GM12878 (cell line): ENCODE results near the gene ALDH6A1. TPM values are rescaled to one million over a fixed set of nuclear protein-coding genes. Genes with fewer than 3 reads are reported as not detected.
A peak's percentile ranks its signal among the peaks of the same experiment; 100 is the strongest.

Experiments used
- ATAC-seq: fragments of 200-7000 bp; cut with Tn5 transposase; 3 replicates; pipeline ENCODE4 v1.9.1; 2020; ENCODE audit warnings: mild to moderate bottlenecking, moderate library complexity
- BruUV-seq: library from RNA; stranded (reverse); fragments of 400-500 nt; replicated peaks from 2 replicates; lab custom pipeline; 2021; lab: Mats Ljungman, UMichigan
- CTCF ChIA-PET: fragments of 300-600 bp; sonication (Branson Sonifier 250); formaldehyde crosslinking; extraction: SDS; loops from one replicate; lab custom pipeline; 2021; ENCODE audit warnings: inconsistent platforms; lab: Yijun Ruan, JAX
- POLR2A ChIA-PET: fragments of 350-600 bp; formaldehyde crosslinking; extraction: SDS; loops from one replicate; lab custom pipeline; 2021; ENCODE audit warnings: inconsistent platforms; lab: Charles Lee
- RAD21 ChIA-PET: fragments of 300-600 bp; sonication (Branson Sonifier 250); formaldehyde crosslinking; loops from one replicate; lab custom pipeline; 2023; ENCODE audit warnings: antibody characterized with exemption; ENCODE audit not compliant: unreplicated experiment; lab: Charles Lee
- SMC1A ChIA-PET: fragments of 300-600 bp; sonication (Branson Sonifier 250); formaldehyde crosslinking; loops from one replicate; lab custom pipeline; 2023; ENCODE audit not compliant: unreplicated experiment, uncharacterized antibody; lab: Charles Lee
- DNase-seq: peaks from one replicate; pipeline ENCODE4 v3.0.0-alpha.2; 2011; ENCODE audit warnings: low read depth, low spot score
- FAIRE-seq: peaks from 3 replicates; lab custom pipeline; 2011; peaks lifted over from hg19 to GRCh38; lab: Jason Lieb, UNC
- H2AFZ ChIP-seq: 2 replicates; pipeline ENCODE4 v1.6.0; 2011; ENCODE audit warnings: low read depth, low read length, control low read depth; ENCODE audit not compliant: control insufficient read depth
- H3K27ac ChIP-seq: 2 replicates; pipeline ENCODE4 v1.5.1; 2011; ENCODE audit warnings: control low read depth; ENCODE audit not compliant: control insufficient read depth, insufficient read depth
- H3K27me3 ChIP-seq, 2 experiments: replicated peaks in 1 of 2; 2 replicates each; pipeline versions ENCODE4 v1.6.0 to v1.6.1; 2011; ENCODE audit warnings: low read length in 1 of 2; ENCODE audit not compliant: control insufficient read depth in 2 of 2, insufficient read depth in 2 of 2
- H3K36me3 ChIP-seq, 2 experiments: 2 replicates each; pipeline ENCODE4 v1.5.1; 2011; ENCODE audit warnings: low read length in 1 of 2; ENCODE audit not compliant: control insufficient read depth in 2 of 2, insufficient read depth in 2 of 2
- H3K4me1 ChIP-seq: 2 replicates; pipeline ENCODE4 v1.6.1; 2011; ENCODE audit warnings: mild to moderate bottlenecking, low read length, moderate library complexity, mixed read lengths; ENCODE audit not compliant: control insufficient read depth, insufficient read depth
- H3K4me2 ChIP-seq: 2 replicates; pipeline ENCODE4 v1.6.0; 2011; ENCODE audit warnings: control low read depth; ENCODE audit not compliant: control insufficient read depth, insufficient read depth
- H3K4me3 ChIP-seq: fragments of 200-600 bp; sonication (generic); 2 replicates; pipeline ENCODE4 v1.5.1; 2016
- H3K79me2 ChIP-seq: 2 replicates; pipeline ENCODE4 v1.6.0; 2011; ENCODE audit warnings: low read length; ENCODE audit not compliant: control insufficient read depth, insufficient read depth
- H3K9ac ChIP-seq: 2 replicates; pipeline ENCODE4 v1.8.0; 2011; ENCODE audit warnings: low read length, control low read depth, mixed read lengths; ENCODE audit not compliant: control insufficient read depth, insufficient read depth
- H3K9me3 ChIP-seq: replicated peaks from 3 replicates; pipeline ENCODE4 v1.5.1; 2011; ENCODE audit warnings: mild to moderate bottlenecking, low read length; ENCODE audit not compliant: control insufficient read depth, insufficient read depth
- H4K20me1 ChIP-seq: 2 replicates; pipeline ENCODE4 v1.6.0; 2011; ENCODE audit not compliant: control insufficient read depth, insufficient read depth
- BACH1 ChIP-seq: fragments of 450-650 bp; IDR thresholded peaks from 2 replicates; pipeline ENCODE4 v1.6.1; 2017; ENCODE audit warnings: mild to moderate bottlenecking, borderline replicate concordance
- BHLHE40 ChIP-seq, 2 experiments: fragments of 450-650 bp in 1 of 2; IDR thresholded peaks; 2 replicates each; pipeline ENCODE4 v1.6.1; 2011 to 2017; ENCODE audit warnings: low read depth in 2 of 2, borderline replicate concordance in 1 of 2, improper control_type of control experiment in 1 of 2, low read length in 1 of 2, mild to moderate bottlenecking in 1 of 2
- CBX3 ChIP-seq: fragments of 200-600 bp; sonication (generic); IDR thresholded peaks from 2 replicates; pipeline ENCODE4 v1.6.1; 2016; ENCODE audit warnings: low read depth, borderline replicate concordance
- DPF2 ChIP-seq: fragments of 450-650 bp; IDR thresholded peaks from 2 replicates; pipeline ENCODE4 v1.6.1; 2017; ENCODE audit warnings: mild to moderate bottlenecking
- FOXM1 ChIP-seq: IDR thresholded peaks from 2 replicates; pipeline ENCODE4 v1.6.1; 2012; ENCODE audit warnings: low read depth, mild to moderate bottlenecking, inconsistent platforms, low read length, moderate library complexity
- HCFC1 ChIP-seq: fragments of 150-350 bp; IDR thresholded peaks from 2 replicates; pipeline ENCODE4 v1.6.1; 2014; ENCODE audit warnings: low read length
- HDAC2 ChIP-seq: fragments of 200-600 bp; sonication (generic); IDR thresholded peaks from 2 replicates; pipeline ENCODE4 v1.6.1; 2017
- HDAC6 ChIP-seq: fragments of 200-600 bp; sonication (generic); IDR thresholded peaks from one replicate; pipeline ENCODE4 v1.8.0; 2017; ENCODE audit warnings: antibody characterized with exemption; ENCODE audit not compliant: unreplicated experiment
- MTA2 ChIP-seq: fragments of 450-650 bp; IDR thresholded peaks from 2 replicates; pipeline ENCODE4 v1.6.1; 2016; ENCODE audit warnings: low read depth, mild to moderate bottlenecking, moderate library complexity
- MTA3 ChIP-seq: IDR thresholded peaks from 2 replicates; pipeline ENCODE4 v1.6.1; 2012; ENCODE audit warnings: low read length, inconsistent platforms, borderline replicate concordance
- RB1 ChIP-seq: fragments of 450-650 bp; formaldehyde crosslinking; IDR thresholded peaks from 2 replicates; pipeline ENCODE4 v1.6.1; 2017; ENCODE audit warnings: mild to moderate bottlenecking, borderline replicate concordance
- RUNX3 ChIP-seq: IDR thresholded peaks from 2 replicates; pipeline ENCODE4 v1.6.1; 2012; ENCODE audit warnings: low read length, inconsistent platforms
- SUPT20H ChIP-seq: IDR thresholded peaks from 2 replicates; pipeline ENCODE4 v1.6.1; 2011; ENCODE audit warnings: low read depth, mild to moderate bottlenecking, low read length, moderate library complexity, borderline replicate concordance; ENCODE audit not compliant: control insufficient read depth
- TAF1 ChIP-seq: IDR thresholded peaks from 2 replicates; pipeline ENCODE4 v1.6.1; 2011; ENCODE audit warnings: mild to moderate bottlenecking, low read depth, low read length, borderline replicate concordance
- WGBS: methylation state at CpG from one replicate; pipeline ENCODE4 v1.1.6; 2016; ENCODE audit warnings: low lambda C conversion rate; ENCODE audit not compliant: insufficient replicate concordance, insufficient coverage; ENCODE audit errors: missing lambda C conversion rate; 5-methylcytosine and 5-hydroxymethylcytosine counted together
- in situ Hi-C: fragments of 300-500 bp; cut with MboI; formaldehyde crosslinking; loops from 9 replicates; pipeline ENCODE4 v1.14.3; 2018; ENCODE audit warnings: mixed read lengths
- intact Hi-C: fragments of 100-400 bp; cut with micrococcal nuclease; formaldehyde crosslinking; loops from one replicate; pipeline ENCODE4 v1.14.2; 2022; ENCODE audit not compliant: unreplicated experiment
- polyA plus RNA-seq, 11 experiments: library from polyadenylated mRNA; depleted of rRNA in 4 of 11; unstranded in 6 of 11; stranded (reverse) in 5 of 11; fragments of >200 nt; fragmentation: Nextera tagmentation in 4 of 11; fragmentation: Illumina TruSeq in 1 of 11; extraction: Ambion mirVana in 4 of 11; extraction: Trizol in 1 of 11; gene quantifications; 1 replicate in 1 of 11; 2 replicates in 10 of 11; pipeline versions ENCODE4 v1.2.1 to v1.2.3, GENCODE V29; 2011 to 2016; ENCODE audit warnings: inconsistent platforms in 2 of 11, missing spikeins in 2 of 11, low read depth in 1 of 11
- total RNA-seq, 4 experiments: library from RNA; depleted of rRNA in 3 of 4; stranded (reverse); fragments of >200 nt in 3 of 4; fragmentation: Illumina TruSeq in 1 of 4; extraction: Trizol in 1 of 4; gene quantifications; 2 replicates each; pipeline versions ENCODE4 v1.2.1 to v1.2.3, GENCODE V29; 2013 to 2021
- TF ChIP-seq, protein P1 (sequence below): fragments of 450-650 bp; IDR thresholded peaks from 2 replicates; pipeline ENCODE4 v1.6.1; 2017; ENCODE audit warnings: low read depth, mild to moderate bottlenecking, moderate library complexity
- TF ChIP-seq, protein P2 (sequence below): fragments of 450-650 bp; IDR thresholded peaks from 2 replicates; pipeline ENCODE4 v1.6.1; 2017; ENCODE audit warnings: antibody characterized with exemption, mild to moderate bottlenecking, moderate library complexity

The ALDH6A1 gene
- total and polyA plus RNA-seq, 10 of the 15 experiments (the other 5 are each of a cell fraction or from before 2014, with no cell fraction given), result 6.3 to 23.4 (median 9.8) TPM

DNA sequence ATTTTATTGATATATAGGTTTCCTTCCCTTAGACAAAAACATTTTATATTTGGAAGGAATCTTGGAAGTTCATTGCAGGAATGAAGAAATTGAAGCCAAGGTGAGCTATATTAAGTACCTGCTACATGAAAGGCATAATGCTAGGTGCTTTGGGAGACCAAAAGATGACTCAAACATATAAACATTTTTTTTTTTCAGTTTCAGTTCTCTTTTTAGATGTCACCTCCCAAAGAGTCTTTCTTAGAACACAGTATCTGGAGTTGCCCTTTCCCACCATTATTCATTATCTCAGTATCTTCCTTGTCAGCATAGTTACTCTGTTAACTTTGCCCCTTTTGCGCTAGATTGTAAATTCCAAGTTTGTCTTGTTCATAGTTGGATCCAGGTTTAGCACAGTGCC lies 1.6 kb upstream of the ALDH6A1 start (continued):
- TF ChIP-seq, protein P1, sequence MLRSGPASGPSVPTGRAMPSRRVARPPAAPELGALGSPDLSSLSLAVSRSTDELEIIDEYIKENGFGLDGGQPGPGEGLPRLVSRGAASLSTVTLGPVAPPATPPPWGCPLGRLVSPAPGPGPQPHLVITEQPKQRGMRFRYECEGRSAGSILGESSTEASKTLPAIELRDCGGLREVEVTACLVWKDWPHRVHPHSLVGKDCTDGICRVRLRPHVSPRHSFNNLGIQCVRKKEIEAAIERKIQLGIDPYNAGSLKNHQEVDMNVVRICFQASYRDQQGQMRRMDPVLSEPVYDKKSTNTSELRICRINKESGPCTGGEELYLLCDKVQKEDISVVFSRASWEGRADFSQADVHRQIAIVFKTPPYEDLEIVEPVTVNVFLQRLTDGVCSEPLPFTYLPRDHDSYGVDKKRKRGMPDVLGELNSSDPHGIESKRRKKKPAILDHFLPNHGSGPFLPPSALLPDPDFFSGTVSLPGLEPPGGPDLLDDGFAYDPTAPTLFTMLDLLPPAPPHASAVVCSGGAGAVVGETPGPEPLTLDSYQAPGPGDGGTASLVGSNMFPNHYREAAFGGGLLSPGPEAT, result peak; percentile 33; the same call in 1 of the 2 replicates

DNA sequence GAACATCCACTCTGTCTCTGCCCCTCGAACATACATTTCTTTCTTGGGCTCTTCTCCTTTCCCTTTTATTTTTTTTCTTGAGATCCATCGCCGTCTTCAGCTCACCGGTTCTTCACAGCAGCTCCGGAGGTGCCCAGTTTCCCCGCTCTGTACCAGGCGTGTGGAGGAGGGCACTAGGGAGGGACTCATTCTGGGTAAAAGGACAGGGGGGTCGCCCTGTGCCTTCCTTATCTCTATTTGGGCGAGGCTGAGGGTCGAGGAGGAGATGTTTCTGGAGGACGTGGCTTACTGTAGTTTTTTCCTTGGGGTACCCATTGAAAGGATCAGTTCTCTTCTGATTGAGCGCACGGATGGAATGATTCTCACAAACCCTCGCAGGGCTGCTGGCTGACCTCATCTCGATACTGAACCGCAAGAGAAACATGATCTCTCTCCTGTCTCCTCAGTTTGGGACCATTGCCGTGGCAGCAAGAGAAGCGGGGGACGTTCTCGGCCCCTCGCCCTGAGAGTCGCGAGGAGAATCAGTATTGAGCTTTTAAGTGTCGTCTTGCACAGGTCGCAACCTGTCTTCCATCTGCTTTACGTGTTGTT lies 889 bp upstream of the ALDH6A1 start:
- ChIA-PET RAD21 (interaction anchor here (1.3 to 1.4 kb wide), 2 partner anchors 66 to 199 kb away, joined by 3 read pairs; partner anchors contain the start of genes BBOF1 and ENTPD5), SMC1A (interaction anchor here (1.0 to 1.4 kb wide), 2 partner anchors 12 to 18 kb away, joined by 3 read pairs; no protein-coding TSS in a partner anchor), CTCF (interaction anchor here (0.7 to 1.1 kb wide), 2 partner anchors 12 to 25 kb away, joined by 3 to 5 read pairs; no protein-coding TSS in a partner anchor), POLR2A (no interaction called here)
- ATAC-seq, result peak; percentile 6
- in situ Hi-C loops (no loop called here), intact Hi-C loops (no loop called here)
- Histone ChIP-seq H3K27ac (peak overlapping the region; percentile 88), H3K4me1 (peaks cover 10% of the 10 kb centered on the region), H3K4me3 (peak overlapping the region; percentile 96), H3K9me3 (no peaks in the 10 kb centered on the region; the same call in 2 of the 3 replicates), H2AFZ (peak overlapping the region; percentile 75), H4K20me1 (no peaks in the 10 kb centered on the region; the same call in 1 of the 2 replicates), H3K9ac (peak overlapping the region; percentile 91), H3K4me2 (peak overlapping the region; percentile 87), H3K79me2 (peaks cover 37% of the 10 kb centered on the region), H3K27me3 (no peaks in the 10 kb centered on the region), H3K36me3 (no peaks in the 10 kb centered on the region; a peak in 1 of 4 replicates)
- no peak for FAIRE-seq
- BruUV-seq, result TSS peak; percentile 69
- no peak for DNase-seq
- 0% methylated on average over 24 of the region's 26 CpGs for WGBS
- TF ChIP-seq HDAC2 (no peak), BACH1 (no peak), CBX3 (no peak), HCFC1 (no peak), MTA3 (0 out of 2 replicates have a peak, but pooled peaks have one; percentile 21), RUNX3 (peak; percentile 72), HDAC6 (no peak), SUPT20H (no peak), TAF1 (0 out of 2 replicates have a peak, but pooled peaks have one; percentile 7), DPF2 (no peak), FOXM1 (no peak), BHLHE40 (IDR thresholded peaks at IDR 0.05; ENCODE audit: borderline replicate concordance in 1 of 2, low read depth in 2 of 2, low read length in 1 of 2) (no peak), MTA2 (no peak), RB1 (0 out of 2 replicates have a peak, but pooled peaks have one; percentile 14)
- TF ChIP-seq, protein P1, result peak; percentile 9; the same call in 1 of the 2 replicates
- TF ChIP-seq, protein P2, sequence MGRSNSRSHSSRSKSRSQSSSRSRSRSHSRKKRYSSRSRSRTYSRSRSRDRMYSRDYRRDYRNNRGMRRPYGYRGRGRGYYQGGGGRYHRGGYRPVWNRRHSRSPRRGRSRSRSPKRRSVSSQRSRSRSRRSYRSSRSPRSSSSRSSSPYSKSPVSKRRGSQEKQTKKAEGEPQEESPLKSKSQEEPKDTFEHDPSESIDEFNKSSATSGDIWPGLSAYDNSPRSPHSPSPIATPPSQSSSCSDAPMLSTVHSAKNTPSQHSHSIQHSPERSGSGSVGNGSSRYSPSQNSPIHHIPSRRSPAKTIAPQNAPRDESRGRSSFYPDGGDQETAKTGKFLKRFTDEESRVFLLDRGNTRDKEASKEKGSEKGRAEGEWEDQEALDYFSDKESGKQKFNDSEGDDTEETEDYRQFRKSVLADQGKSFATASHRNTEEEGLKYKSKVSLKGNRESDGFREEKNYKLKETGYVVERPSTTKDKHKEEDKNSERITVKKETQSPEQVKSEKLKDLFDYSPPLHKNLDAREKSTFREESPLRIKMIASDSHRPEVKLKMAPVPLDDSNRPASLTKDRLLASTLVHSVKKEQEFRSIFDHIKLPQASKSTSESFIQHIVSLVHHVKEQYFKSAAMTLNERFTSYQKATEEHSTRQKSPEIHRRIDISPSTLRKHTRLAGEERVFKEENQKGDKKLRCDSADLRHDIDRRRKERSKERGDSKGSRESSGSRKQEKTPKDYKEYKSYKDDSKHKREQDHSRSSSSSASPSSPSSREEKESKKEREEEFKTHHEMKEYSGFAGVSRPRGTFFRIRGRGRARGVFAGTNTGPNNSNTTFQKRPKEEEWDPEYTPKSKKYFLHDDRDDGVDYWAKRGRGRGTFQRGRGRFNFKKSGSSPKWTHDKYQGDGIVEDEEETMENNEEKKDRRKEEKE, result no peak
